Right kidney (tissue), 1 donor: Measurements from ENCODE around the gene DCLK1.
"Not testable (repeated sequence)": the region's sequence is repeated elsewhere in the genome, so short reads cannot be mapped to it uniquely, and the experiment has no call there.

ENCODE experiments used
- DNase-seq: peaks from one replicate; pipeline ENCODE4 v3.0.0-alpha.2; 2016

The DCLK1 gene

GRCh38 chr13:36086117-36086516 lies 45.1 kb downstream of the DCLK1 start:
- no peak for DNase-seq

GRCh38 chr13:36084131-36084530 lies 47.1 kb downstream of the DCLK1 start:
- no peak for DNase-seq

DNA sequence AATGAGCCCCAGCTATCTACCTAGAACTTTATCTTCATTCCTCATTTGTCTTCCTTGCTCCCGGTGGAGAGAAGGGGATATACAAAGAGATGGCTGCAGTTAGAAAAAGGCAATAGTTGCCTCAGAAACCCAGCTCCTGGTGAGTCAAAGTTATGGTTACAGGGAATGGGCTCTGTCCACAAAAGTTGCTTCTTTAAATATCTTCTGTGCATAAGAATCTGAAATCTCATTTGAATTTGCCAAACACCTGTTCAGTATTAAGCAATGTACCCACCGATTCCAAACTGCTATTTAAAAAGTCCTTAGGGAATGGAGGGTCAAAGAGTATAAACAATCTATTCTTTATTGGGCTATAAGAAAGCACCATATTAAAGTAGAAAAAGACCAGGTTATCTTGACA lies 48.4 kb downstream of the DCLK1 start:
- DNase-seq: no peak

GRCh38 chr13:36082396-36082795 lies 48.8 kb downstream of the DCLK1 start:
- no peak for DNase-seq

DNA sequence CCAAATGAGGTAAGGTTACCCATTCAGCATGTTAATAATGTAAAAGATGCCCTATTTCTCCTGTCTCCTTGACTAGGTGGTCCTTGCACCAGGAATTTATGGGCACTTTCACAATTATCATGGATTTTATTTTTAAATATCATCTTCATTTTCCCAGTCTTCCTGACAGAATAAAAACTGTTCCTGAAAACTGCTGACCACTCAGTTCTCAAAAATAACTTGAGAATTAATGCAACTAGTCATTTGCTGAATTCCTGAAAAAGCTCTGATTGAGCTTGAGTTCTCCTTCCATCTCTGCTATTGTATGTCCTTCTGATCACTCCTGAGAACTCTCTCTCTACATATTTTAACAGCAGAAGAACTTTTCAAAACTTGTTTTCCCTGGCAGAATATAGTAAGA lies 55.0 kb downstream of the DCLK1 start:
- DNase-seq: no peak

DNA sequence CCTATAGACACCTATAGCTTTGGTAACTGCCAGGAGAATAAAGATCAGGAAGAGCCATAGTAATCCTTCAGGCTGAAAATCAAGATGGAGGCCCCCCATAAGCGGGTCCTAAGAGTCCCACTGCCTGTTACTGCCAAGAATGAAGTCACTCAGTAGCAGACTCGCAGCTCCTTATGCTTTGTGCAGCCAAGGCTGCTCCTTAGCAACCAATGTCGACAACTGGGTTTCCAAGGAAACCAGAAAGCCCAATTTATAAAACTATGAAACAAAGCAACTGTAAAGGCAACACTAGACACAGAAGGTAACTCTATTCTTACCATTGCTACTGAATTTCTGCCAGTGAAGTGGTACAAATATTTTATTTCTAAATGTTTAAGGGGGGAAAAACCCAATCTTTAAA lies 56.5 kb downstream of the DCLK1 start:
- no peak for DNase-seq

DNA sequence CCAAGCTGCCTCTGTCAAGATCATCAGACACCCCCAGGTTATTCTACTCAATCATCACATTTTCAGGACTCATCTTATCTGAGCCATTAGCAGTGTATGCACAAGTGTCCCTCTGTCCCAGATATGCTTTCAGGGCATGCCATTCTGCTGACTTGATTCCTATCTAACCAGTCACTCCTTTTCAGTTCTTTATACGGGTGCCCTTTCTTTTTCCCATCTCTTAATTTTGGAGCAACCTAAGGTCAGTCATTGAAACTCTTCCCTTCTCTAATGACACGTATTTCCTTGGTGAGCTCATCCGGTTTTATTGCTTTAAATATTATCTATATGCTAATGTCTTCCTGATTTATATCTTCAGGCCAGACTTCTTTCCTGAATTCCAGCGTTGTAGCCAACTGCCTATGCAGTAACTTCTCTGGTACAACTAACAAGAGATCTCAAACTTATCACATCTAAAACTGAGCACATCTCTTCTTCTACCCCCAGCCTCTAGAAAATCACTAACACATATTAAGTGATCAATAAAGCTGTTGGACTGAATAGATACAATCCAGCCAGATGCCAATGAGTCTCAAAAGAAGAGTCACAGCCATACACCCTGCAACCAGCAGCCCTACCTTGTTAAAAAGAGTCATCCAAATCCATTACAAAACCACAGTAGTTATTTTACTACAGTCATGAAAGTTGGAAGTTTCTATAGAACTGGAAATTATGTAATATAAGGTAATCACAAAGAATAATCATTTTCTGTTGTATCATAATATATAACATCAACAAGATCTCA lies 58.8 kb downstream of the DCLK1 start:
- DNase-seq: no peak

- not testable (repeated sequence) for DNase-seq
Measured at GRCh38 chr13:36070504-36071192, 60.5 kb downstream of the DCLK1 start.

DNA sequence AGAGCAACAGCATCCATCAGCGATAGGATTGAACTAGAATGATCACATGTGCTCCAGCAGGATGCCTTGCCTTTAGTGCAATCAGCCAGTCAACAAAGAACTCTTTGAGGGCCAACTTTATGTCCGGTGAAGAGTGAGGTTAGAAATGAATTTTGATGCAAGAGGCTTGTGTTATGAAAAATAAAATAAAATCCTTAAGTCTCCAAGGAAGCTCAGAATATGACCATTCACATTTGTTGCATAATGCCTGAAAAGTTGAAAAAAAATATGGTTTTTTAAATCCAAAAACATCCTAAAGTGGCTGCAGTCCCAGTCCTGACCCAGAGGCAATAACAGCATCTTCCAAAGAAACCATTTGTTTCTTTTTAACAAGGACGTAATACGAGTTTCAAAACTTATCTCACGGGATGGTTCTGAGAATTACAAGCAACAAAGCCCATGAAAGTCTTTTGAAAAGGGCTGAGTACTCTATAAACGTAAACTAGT lies 61.3 kb downstream of the DCLK1 start:
- no peak for DNase-seq

GRCh38 chr13:36068991-36069390 lies 62.2 kb downstream of the DCLK1 start:
- no peak for DNase-seq

DNA sequence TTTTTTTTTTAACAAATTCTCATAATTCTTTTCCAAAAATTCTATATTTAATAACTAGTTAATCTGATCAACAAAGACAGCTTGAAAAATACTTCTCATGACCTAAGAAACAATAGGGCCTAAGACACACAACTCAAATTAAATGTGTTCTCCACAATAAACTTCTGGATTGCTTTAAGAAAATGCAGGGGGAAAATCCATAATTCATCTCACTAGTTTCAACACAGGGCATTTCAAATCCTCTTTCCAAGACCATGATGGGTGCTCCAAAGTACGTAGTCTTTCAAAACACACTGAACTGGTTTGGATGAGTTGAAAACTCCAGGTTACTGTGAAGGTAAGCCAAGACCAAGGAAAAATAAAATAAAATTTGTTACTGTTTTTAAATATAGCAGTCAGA lies 62.6 kb downstream of the DCLK1 start:
- no peak for DNase-seq

GRCh38 chr13:36067746-36068381 lies 63.3 kb downstream of the DCLK1 start:
- DNase-seq: no peak

DNA sequence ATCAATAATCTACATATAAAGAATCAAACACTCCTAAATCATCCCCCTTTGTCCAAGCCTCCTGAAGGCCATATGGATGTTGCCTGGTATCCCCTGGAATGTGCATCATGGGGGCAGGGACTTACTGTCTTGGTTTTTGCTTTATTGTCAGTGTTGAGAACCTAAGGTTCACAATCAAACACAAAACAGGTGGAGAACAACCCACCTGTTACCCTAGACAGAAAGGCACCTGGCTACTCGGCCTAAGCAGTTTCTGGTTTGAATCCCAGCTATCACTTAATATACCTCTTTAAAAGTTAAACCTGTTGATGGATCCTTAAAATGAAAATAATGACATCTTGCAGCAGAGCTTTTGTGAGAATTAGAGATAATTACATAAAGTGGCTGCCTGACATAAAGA lies 68.9 kb downstream of the DCLK1 start:
- DNase-seq: no peak

DNA sequence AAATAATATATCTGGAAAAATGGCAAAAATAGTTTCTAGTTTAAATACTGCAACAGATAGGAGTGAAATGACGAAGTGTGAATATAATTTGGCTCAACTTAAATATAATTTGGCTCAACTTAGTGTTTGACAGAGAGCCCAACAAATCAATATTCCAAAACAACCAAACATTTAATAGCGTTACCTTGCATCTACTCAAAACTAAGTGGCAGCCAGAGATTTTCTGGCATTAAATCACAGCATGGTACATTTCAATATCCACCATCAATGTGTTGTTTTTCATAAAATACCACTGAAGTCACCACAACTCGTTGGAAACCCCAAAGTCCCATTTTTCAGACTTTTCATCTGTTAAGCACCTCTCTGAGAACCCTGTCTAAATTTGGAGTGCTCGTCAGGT lies 69.6 kb downstream of the DCLK1 start:
- DNase-seq: no peak

DNA sequence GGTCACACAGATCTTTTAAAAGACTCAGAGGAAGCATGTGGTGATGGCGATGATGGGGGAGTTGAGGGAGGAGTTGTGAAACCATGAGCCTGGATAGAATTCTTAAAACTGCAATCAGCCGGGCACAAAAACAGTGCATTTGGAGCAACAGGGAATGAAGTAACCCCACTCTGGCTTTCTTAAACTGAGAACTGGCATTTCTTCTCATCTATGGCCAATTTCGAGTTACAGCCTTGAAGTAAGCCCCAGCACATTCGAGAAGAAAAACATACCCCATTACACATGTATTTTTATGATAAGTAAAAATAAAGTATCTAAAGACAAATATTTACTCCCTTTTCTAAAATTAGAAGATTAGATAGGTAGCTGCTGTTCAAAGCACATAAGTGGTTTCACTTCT lies 70.1 kb downstream of the DCLK1 start:
- no peak for DNase-seq

GRCh38 chr13:36059321-36059720 lies 71.9 kb downstream of the DCLK1 start:
- no peak for DNase-seq

DNA sequence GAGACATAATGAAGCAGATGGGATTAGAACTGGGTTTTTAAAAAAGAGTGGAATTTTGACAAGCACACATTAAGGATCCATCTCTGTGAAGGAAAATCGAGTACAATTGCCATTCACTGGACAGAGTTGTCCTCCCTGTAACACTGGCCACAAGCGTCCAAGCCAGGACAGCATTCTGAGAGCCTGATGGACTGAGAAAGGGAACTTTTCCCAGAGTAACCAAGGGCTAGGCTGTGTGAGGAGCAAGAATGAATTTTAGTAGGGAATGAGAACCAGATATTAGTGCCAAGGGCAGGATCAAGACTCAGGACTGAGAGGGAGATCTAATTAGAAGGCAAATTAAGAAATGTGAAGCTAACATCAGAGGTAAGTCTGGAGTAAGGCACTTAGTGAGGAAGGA lies 73.1 kb downstream of the DCLK1 start:
- no peak for DNase-seq

DNA sequence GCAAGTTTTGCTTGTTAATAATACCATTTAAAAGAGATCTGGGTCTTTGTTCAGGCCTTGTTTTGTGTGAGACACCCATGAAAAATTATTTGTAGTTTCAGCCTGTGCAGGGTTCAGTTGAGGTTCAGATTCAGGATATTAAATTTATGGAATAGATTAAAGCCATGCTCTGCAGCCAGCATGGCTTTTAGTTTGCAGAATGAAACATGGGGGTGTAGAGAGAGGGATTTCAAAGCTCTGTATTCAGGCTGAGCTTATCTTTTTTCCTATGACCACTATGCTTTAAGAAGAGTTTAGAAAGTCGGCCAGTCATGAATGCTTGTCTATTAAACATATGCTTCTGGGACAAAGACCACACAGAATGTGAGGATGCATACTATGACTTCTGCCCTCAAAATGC lies 73.6 kb downstream of the DCLK1 start:
- DNase-seq: no peak

DNA sequence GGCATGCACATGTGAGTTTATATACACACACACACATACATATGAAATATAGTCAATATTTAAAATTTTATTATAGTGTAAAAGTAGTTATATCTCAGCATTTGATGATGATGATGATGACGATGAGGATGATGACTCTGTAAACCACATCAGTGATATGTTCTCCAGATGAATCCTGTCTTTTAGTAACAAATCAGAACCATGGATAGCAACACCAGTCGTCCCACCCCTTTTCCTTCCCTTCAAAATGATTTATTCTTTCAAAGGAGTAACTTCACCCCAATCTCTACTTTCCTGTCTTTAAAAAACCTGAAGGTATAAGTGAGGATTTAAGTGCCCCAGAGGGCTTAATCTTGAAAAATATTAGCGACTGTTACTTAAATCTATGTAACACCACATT lies 74.1 kb downstream of the DCLK1 start:
- DNase-seq: no peak

- no peak for DNase-seq
Measured at GRCh38 chr13:36055366-36055765, 75.8 kb downstream of the DCLK1 start.

DNA sequence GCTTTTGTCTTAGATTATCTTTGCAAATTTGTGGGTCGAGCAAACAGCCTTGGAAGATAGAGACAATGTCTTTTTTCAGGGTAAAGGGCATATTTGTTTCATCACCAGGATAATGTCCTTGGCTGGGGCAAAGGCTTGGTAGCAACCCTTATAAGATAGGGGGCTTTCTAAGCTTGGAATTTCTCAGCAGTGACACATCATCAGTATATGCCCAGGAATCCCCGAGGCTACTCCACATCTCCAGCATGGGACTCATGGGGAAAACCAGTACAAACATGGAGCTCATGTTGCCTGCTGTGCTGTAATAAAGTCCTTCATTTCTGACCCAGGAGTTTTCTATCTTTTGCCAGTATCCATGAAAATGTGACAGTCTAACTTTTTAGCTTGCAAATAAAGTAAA lies 77.1 kb downstream of the DCLK1 start:
- no peak for DNase-seq

- DNase-seq: no peak
Measured at GRCh38 chr13:36051082-36051481, 80.1 kb downstream of the DCLK1 start.

- no peak for DNase-seq
Measured at GRCh38 chr13:36046672-36047071, 84.5 kb downstream of the DCLK1 start.
